ENCODE results near the gene PXN.

- TF ChIP-seq ARNTL (CRISPR knock-in tag; IDR thresholded peaks at IDR 0.05; ENCODE audit: borderline replicate concordance, low read depth) (no peak), PATZ1 (CRISPR knock-in tag; IDR thresholded peaks at IDR 0.05; ENCODE audit: borderline replicate concordance) (no peak), ZNF8 (CRISPR knock-in tag; IDR thresholded peaks at IDR 0.05) (no peak), RARB (CRISPR knock-in tag; IDR thresholded peaks at IDR 0.05) (no peak)
Observed at GRCh38 chr12:120283318-120283717, 17.8 kb upstream of the PXN start.

All from SK-N-SH treated with all-trans-retinoic acid at 6 μM for 48 hours (cell line).